ENCODE data around the gene ARHGEF16.

The ARHGEF16 gene

GRCh38 chr1:3423245-3423829 lies 31.1 kb upstream of the ARHGEF16 start:
- TF ChIP-seq CTCF (IDR thresholded peaks at IDR 0.05; ENCODE audit: low read length, missing control alignments) = no peak
- no peak for DNase-seq (ENCODE audit: low read depth)
- H3K4me3 ChIP-seq (replicated peaks; ENCODE audit: low read depth, low read length) = no peak overlapping the region

GRCh38 chr1:3423896-3424611 lies 30.4 kb upstream of the ARHGEF16 start:
- no peak for DNase-seq (ENCODE audit: low read depth)
- no peak for TF ChIP-seq CTCF (IDR thresholded peaks at IDR 0.05; ENCODE audit: low read length, missing control alignments)
- no peak overlapping the region for H3K4me3 ChIP-seq (replicated peaks; ENCODE audit: low read depth, low read length)

GRCh38 chr1:3425486-3426215 lies 28.8 kb upstream of the ARHGEF16 start:
- no peak overlapping the region for H3K4me3 ChIP-seq (replicated peaks; ENCODE audit: low read depth, low read length)
- DNase-seq (ENCODE audit: low read depth) = no peak
- TF ChIP-seq CTCF (IDR thresholded peaks at IDR 0.05; ENCODE audit: low read length, missing control alignments) = no peak

GRCh38 chr1:3426956-3427535 lies 27.4 kb upstream of the ARHGEF16 start:
- H3K4me3 ChIP-seq (replicated peaks; ENCODE audit: low read depth, low read length) = no peak overlapping the region
- no peak for TF ChIP-seq CTCF (IDR thresholded peaks at IDR 0.05; ENCODE audit: low read length, missing control alignments)
- DNase-seq (ENCODE audit: low read depth) = no peak

GRCh38 chr1:3427711-3428704 lies 26.5 kb upstream of the ARHGEF16 start:
- DNase-seq (ENCODE audit: low read depth) = no peak
- no peak for TF ChIP-seq CTCF (IDR thresholded peaks at IDR 0.05; ENCODE audit: low read length, missing control alignments)
- H3K4me3 ChIP-seq (replicated peaks; ENCODE audit: low read depth, low read length) = no peak overlapping the region

- TF ChIP-seq CTCF (IDR thresholded peaks at IDR 0.05; ENCODE audit: low read length, missing control alignments) = no peak
- no peak overlapping the region for H3K4me3 ChIP-seq (replicated peaks; ENCODE audit: low read depth, low read length)
- DNase-seq (ENCODE audit: low read depth) = no peak
These were observed 25.6 kb upstream of the ARHGEF16 start for GRCh38 chr1:3428899-3429298.

All from fibroblast of pulmonary artery (primary cell).